ENCODE data around the gene CELF4.

The CELF4 gene

DNA sequence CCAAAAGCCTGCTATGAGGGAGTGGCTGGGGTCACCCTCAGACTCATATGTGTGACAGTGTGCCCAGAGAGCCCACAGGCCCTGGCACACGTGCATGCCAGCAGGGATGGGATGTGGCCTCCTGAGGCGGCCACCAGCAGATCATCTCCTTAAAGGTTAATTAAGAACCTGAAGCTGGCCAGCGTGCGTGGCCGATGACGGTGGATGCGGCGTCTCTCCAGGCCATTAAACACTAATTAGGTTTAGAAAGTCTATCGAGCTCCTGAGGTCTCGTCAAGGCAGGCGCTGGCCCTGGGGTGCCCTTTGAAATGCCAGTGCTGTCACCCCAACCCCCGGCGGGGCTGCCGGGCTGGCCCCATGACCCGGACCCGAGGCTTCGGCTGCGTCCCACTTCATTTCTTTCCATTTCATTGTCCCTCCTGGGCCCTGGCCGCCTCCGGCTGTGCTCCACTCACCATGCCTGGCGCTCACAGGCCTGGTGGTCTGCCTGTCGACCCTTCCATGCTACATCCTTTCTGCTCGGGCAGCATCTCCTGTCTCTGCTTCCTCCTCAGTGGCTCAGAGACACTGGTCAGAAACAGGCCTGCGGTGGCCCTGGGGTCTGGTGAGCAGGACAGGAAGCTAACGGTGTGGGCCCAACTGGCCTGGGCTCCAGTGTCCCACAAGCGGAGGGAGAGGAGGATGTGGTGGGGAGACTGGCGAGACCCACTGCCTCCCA, 228.9 kb downstream of the CELF4 start:
- no peak overlapping the region for H3K9ac ChIP-seq (ENCODE audit: low read depth, low read length)
- H3K36me3 ChIP-seq (ENCODE audit: insufficient read depth, low read length): no peaks in the 10 kb centered on the region
- no peaks in the 10 kb centered on the region for H3K9me3 ChIP-seq (ENCODE audit: control insufficient read depth, insufficient read depth, low read length)
- no peaks in the 10 kb centered on the region for H3K4me1 ChIP-seq (ENCODE audit: insufficient read depth, low read length)

GRCh38 chr18:37335409-37335736, 230.2 kb downstream of the CELF4 start:
- Histone ChIP-seq H3K36me3 (ENCODE audit: insufficient read depth, low read length) (no peaks in the 10 kb centered on the region), H3K9ac (ENCODE audit: low read depth, low read length) (no peak overlapping the region), H3K9me3 (ENCODE audit: control insufficient read depth, insufficient read depth, low read length) (no peaks in the 10 kb centered on the region), H3K4me1 (ENCODE audit: insufficient read depth, low read length) (no peaks in the 10 kb centered on the region)

GRCh38 chr18:37334631-37335408, 230.8 kb downstream of the CELF4 start:
- Histone ChIP-seq H3K9me3 (ENCODE audit: control insufficient read depth, insufficient read depth, low read length) (no peaks in the 10 kb centered on the region), H3K9ac (ENCODE audit: low read depth, low read length) (no peak overlapping the region)

DNA sequence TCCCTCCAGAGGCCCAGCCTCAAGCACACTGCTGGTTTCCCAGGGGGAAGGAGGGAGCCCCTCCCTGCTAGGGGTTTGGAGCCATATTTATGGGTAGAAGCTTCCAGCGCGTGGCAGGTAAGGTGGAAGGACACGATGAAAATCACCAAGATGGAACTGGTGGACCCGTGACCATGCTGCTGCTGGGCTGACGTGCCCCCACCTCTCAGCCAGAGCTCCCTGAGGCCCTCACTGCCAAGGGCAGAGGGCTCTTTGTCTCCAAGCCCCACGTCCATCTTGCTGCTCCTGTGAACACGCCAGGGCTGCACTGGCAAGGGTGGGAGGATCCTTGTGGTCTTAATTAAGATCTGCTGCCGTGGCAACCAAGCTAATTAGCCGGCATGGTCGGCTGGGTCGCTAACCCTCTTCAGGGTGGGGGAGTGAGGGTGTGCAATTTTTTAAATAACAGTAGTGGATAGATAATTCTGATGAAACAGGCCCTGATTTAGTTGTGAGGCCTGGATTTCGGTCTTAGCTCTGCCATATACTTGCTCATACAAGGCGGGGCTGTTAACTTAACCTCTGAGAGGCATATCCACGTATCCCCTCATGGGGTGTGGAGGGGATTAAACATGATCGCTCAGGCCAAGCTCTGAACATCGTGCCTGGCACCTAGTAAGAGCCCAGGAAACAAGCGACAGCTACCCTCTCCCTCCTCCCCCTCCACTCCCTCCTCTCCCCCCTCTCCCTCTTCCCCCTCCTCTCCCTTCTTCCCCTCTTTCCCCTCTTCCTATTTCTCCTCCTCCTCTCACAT, 232.8 kb downstream of the CELF4 start:
- no peaks in the 10 kb centered on the region for H3K4me1 ChIP-seq (ENCODE audit: insufficient read depth, low read length)
- no peak overlapping the region for H3K9ac ChIP-seq (ENCODE audit: low read depth, low read length)
- H3K9me3 ChIP-seq (ENCODE audit: control insufficient read depth, insufficient read depth, low read length): no peaks in the 10 kb centered on the region
- H3K36me3 ChIP-seq (ENCODE audit: insufficient read depth, low read length): no peaks in the 10 kb centered on the region

More at GRCh38 chr18:37334631-37335408, 230.8 kb downstream of the CELF4 start:
- Histone ChIP-seq H3K36me3 (ENCODE audit: insufficient read depth, low read length) (no peaks in the 10 kb centered on the region), H3K4me1 (ENCODE audit: insufficient read depth, low read length) (no peaks in the 10 kb centered on the region)

DNA sequence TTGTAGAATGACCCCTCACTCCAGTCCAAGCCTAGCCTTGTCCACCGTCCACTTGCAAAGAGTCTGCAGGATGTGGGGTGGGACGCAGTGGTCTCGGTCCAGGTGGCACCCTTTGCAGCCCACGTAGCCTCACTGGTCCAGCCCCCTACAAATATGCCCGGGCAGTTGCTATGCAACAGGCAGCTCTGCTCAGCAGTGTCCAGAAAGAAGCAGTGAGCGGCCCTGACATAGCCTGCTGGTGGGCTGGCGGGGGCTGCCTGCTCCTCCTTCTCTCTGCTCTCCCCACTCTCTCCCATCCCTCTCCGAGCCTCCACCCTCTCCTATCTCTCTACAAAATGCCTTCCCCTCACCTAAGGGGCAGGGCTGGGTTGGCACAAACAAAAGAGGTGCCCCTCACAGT, 233.4 kb downstream of the CELF4 start:
- Histone ChIP-seq H3K36me3 (ENCODE audit: insufficient read depth, low read length) (no peaks in the 10 kb centered on the region), H3K9ac (ENCODE audit: low read depth, low read length) (no peak overlapping the region), H3K4me1 (ENCODE audit: insufficient read depth, low read length) (no peaks in the 10 kb centered on the region), H3K9me3 (ENCODE audit: control insufficient read depth, insufficient read depth, low read length) (no peaks in the 10 kb centered on the region)

GRCh38 chr18:37330173-37330572, 235.4 kb downstream of the CELF4 start:
- Histone ChIP-seq H3K4me1 (ENCODE audit: insufficient read depth, low read length) (no peaks in the 10 kb centered on the region), H3K36me3 (ENCODE audit: insufficient read depth, low read length) (no peaks in the 10 kb centered on the region), H3K9me3 (ENCODE audit: control insufficient read depth, insufficient read depth, low read length) (no peaks in the 10 kb centered on the region), H3K9ac (ENCODE audit: low read depth, low read length) (no peak overlapping the region)

DNA sequence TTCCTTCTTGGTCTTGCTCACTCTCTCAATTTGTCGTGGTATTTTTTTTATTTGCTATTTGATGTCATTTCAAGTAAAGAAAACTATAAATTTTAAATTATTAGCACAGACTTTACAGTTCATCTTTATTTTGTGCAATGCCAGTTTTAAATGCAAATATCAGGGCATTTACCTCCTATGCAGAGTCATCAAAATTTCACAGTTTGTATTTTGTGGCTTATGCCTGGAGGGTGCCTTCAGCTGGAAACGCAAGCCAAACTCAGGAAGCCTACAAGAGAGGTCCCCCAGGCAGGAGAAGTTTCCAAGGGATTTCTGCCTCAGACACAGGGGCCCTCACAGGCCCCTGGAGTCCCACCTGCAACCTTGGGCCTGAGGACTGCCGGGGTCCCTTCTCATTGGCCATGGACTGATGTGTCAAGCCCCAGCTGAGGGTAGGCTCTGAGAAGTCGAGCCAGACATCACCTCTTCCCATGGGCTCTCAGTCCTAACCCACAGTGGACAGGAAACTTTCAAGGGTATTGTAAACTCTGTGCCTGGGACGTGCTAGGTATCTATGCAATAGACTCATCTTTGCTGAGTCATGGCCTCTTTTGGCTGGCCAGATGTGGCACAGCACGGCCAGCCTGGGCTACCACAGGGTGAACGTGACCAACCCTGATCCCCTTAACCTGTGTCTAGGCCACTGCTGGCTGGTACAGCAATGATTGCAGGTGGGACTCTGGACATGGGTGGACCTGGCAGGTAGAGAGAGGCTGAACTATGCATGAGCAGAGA, 236.5 kb downstream of the CELF4 start:
- Histone ChIP-seq H3K9ac (ENCODE audit: low read depth, low read length) (no peak overlapping the region), H3K36me3 (ENCODE audit: insufficient read depth, low read length) (no peaks in the 10 kb centered on the region), H3K4me1 (ENCODE audit: insufficient read depth, low read length) (no peaks in the 10 kb centered on the region), H3K9me3 (ENCODE audit: control insufficient read depth, insufficient read depth, low read length) (no peaks in the 10 kb centered on the region)

DNA sequence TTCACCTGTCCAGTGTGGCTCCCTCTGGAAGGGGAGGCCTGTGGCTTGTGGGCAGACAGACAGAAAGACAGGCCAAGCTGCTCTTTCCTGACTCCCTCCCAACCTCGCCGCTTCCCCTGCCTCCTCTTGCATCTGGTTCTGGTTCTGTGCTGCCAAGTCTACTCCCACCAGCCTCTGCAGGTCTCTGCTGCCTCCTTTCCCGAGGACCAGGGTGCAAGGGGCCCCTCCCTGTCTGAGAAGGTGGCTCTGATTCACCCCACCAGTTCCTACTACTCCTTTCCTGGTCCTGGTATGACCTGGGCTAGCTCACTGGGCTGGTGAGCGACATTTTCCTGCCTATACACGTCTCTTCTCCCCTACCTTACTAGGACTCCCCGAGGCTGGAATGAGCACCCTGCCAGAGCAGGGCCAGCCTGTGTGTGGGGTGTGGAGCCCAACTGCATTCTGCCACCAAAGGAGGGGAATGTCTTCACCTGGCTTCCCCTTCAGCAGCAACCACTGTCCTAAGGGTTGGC, 238.5 kb downstream of the CELF4 start:
- H3K36me3 ChIP-seq (ENCODE audit: insufficient read depth, low read length): no peaks in the 10 kb centered on the region
- no peak overlapping the region for H3K9ac ChIP-seq (ENCODE audit: low read depth, low read length)
- H3K4me1 ChIP-seq (ENCODE audit: insufficient read depth, low read length): peaks cover 2% of the 10 kb centered on the region; the same call in 1 of the 2 replicates
- no peaks in the 10 kb centered on the region for H3K9me3 ChIP-seq (ENCODE audit: control insufficient read depth, insufficient read depth, low read length)

- H3K9me3 ChIP-seq (ENCODE audit: control insufficient read depth, insufficient read depth, low read length): no peaks in the 10 kb centered on the region
- no peaks in the 10 kb centered on the region for H3K36me3 ChIP-seq (ENCODE audit: insufficient read depth, low read length)
- H3K9ac ChIP-seq (ENCODE audit: low read depth, low read length): no peak overlapping the region
- H3K4me1 ChIP-seq (ENCODE audit: insufficient read depth, low read length): peaks cover 6% of the 10 kb centered on the region; the same call in 1 of the 2 replicates
Measured at GRCh38 chr18:37322492-37323035, 243.0 kb downstream of the CELF4 start.

- Histone ChIP-seq H3K36me3 (ENCODE audit: insufficient read depth, low read length) (no peaks in the 10 kb centered on the region), H3K9ac (ENCODE audit: low read depth, low read length) (no peak overlapping the region), H3K4me1 (ENCODE audit: insufficient read depth, low read length) (peaks cover 6% of the 10 kb centered on the region; the same call in 1 of the 2 replicates), H3K9me3 (ENCODE audit: control insufficient read depth, insufficient read depth, low read length) (no peaks in the 10 kb centered on the region)
Measured at GRCh38 chr18:37321582-37322491, 243.8 kb downstream of the CELF4 start.

DNA sequence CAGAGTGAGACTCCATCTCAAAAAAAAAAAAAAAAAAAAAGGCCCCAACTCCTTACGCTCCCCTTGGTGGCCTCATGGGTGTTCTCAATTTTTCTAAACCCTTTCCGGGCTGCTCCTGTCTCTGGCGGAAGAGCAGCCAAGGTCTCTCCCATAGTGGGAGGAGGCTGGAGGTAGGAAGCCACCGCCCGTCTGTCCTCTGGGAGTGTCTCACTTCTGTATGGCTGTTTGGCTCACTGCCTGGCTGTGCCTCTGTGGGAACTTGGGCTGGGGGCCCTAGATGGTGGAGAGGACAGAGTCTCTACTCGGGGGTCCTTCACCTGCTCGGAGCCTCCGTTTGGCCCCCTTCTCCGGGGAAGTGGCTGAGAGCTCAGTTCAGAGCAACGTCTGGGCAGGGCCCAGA, 245.3 kb downstream of the CELF4 start:
- Histone ChIP-seq H3K9ac (ENCODE audit: low read depth, low read length) (no peak overlapping the region), H3K9me3 (ENCODE audit: control insufficient read depth, insufficient read depth, low read length) (no peaks in the 10 kb centered on the region), H3K36me3 (ENCODE audit: insufficient read depth, low read length) (no peaks in the 10 kb centered on the region), H3K4me1 (ENCODE audit: insufficient read depth, low read length) (peaks cover 6% of the 10 kb centered on the region; the same call in 1 of the 2 replicates)

DNA sequence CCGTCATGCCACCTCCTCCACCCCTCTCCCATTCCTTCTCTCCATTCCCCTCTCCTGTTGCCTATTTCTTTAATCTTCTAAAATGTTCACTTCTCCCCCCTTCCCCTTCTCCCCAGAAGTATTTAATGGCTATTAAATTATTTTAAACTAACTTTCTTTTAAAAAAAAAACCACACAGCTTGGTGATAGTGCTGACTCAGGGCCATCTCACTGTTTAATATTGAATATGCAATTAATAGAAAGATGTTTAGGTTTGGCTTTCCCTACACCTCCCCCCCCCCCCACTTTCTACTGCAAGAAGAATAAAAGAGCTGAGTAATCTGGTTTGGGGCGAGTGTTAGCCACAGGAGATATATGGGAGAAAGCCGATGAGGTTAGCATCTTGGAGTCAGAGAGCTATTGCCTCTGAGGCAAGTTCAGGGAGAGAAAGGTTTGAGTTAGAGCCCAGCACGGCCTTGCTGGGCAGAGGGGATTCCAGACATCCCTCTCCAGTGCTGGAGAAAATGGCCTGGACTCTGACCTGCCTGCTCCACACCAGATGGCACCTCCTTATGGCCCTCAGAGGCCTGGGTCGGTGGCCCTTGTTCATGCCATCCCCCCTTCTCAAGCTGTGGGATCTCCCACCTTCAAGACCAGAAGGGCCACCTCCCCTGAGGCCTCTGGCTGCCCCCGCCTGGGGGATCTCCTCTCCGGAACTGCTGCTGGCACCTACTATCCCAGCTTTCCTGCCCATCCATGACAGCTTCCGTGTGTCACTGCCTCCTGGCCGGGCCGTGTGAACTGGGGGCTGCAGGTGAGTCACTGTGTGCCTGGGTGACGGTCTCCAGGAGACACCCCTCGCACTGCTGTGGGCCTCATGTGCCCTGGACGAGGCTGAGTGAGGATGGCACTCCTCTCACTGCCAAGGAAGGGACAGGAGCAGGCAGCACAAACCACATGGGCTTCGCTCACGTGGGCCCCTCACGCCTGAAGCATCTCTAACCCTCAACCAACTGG, 246.9 kb downstream of the CELF4 start:
- no peak overlapping the region for H3K9ac ChIP-seq (ENCODE audit: low read depth, low read length)
- no peaks in the 10 kb centered on the region for H3K9me3 ChIP-seq (ENCODE audit: control insufficient read depth, insufficient read depth, low read length)
- no peaks in the 10 kb centered on the region for H3K36me3 ChIP-seq (ENCODE audit: insufficient read depth, low read length)
- H3K4me1 ChIP-seq (ENCODE audit: insufficient read depth, low read length): peaks cover 6% of the 10 kb centered on the region; the same call in 1 of the 2 replicates
